SK-N-SH (cell line): Measurements from ENCODE around the gene STARD7. TPM values are rescaled to one million over a fixed set of nuclear protein-coding genes. Genes with fewer than 3 reads are reported as not detected.

Source experiments
- CTCF ChIA-PET: fragments of 300-600, 350-600 bp; formaldehyde crosslinking; extraction: SDS; loops from one replicate; lab custom pipeline; 2021; lab: Yijun Ruan, JAX
- POLR2A ChIA-PET: fragments of 350-600 bp; sonication (Branson Sonifier 250); formaldehyde crosslinking; extraction: SDS; loops from one replicate; lab custom pipeline; 2020; ENCODE audit warnings: antibody characterized with exemption, inconsistent platforms; lab: Yijun Ruan, JAX
- DNase-seq: peaks from one replicate; pipeline ENCODE4 v3.0.0; 2012
- H2AFZ ChIP-seq: fragments of 200-600 bp; sonication (generic); 2 replicates; pipeline ENCODE4 v1.8.1; 2016; ENCODE audit warnings: antibody characterized with exemption, mild to moderate bottlenecking, low read depth
- H3F3A ChIP-seq: fragments of 200-600 bp; sonication (generic); replicated peaks from 2 replicates; pipeline ENCODE3; 2016; ENCODE audit warnings: antibody characterized with exemption, mild to moderate bottlenecking; ENCODE audit not compliant: insufficient read depth
- H3K27ac ChIP-seq, 2 experiments: fragments of 200-500 bp in 1 of 2; fragments of 200-600 bp in 1 of 2; sonication (Bioruptor generic) in 1 of 2; sonication (generic), shearing (Covaris generic) in 1 of 2; 2 replicates each; pipeline versions ENCODE4 v1.5.1 to v1.6.1; 2014 to 2016; ENCODE audit warnings: low read depth in 2 of 2, inconsistent platforms in 1 of 2, low read length in 1 of 2, mild to moderate bottlenecking in 1 of 2, mixed read lengths in 1 of 2
- H3K27me3 ChIP-seq: fragments of 200-600 bp; sonication (generic), shearing (Covaris generic); 2 replicates; pipeline ENCODE4 v1.6.1; 2016; ENCODE audit warnings: mixed run types; ENCODE audit not compliant: insufficient read depth
- H3K36me3 ChIP-seq, 2 experiments: fragments of 200-500 bp in 1 of 2; fragments of 200-600 bp in 1 of 2; sonication (Bioruptor generic) in 1 of 2; sonication (generic) in 1 of 2; replicated peaks in 1 of 2; 2 replicates each; pipeline versions ENCODE3 to v1.5.1; 2014 to 2016; ENCODE audit warnings: low read length in 1 of 2, mild to moderate bottlenecking in 1 of 2; ENCODE audit not compliant: insufficient read depth in 2 of 2, control insufficient read depth in 1 of 2
- H3K4me1 ChIP-seq, 2 experiments: fragments of 200-500 bp in 1 of 2; fragments of 200-600 bp in 1 of 2; sonication (Bioruptor generic) in 1 of 2; sonication (generic), shearing (Covaris generic) in 1 of 2; 2 replicates each; pipeline versions ENCODE4 v1.5.1 to v1.6.1; 2014 to 2016; ENCODE audit warnings: low read depth in 1 of 2, low read length in 1 of 2, mixed run types in 1 of 2; ENCODE audit not compliant: insufficient read depth in 2 of 2, control insufficient read depth in 1 of 2
- H3K4me2 ChIP-seq: fragments of 200-600 bp; sonication (generic), shearing (Covaris generic); 2 replicates; pipeline ENCODE4 v1.6.1; 2017; ENCODE audit warnings: mixed run types
- H3K4me3 ChIP-seq, 2 experiments: fragments of 200-500 bp in 1 of 2; fragments of 200-600 bp in 1 of 2; sonication (Bioruptor generic) in 1 of 2; sonication (generic), shearing (Covaris generic) in 1 of 2; 2 replicates each; pipeline versions ENCODE4 v1.5.1 to v1.8.1; 2014 to 2016; ENCODE audit warnings: low read depth in 2 of 2, inconsistent platforms in 1 of 2, low read length in 1 of 2, mild to moderate bottlenecking in 1 of 2, mixed read lengths in 1 of 2, moderate library complexity in 1 of 2
- H3K79me2 ChIP-seq: fragments of 200-600 bp; sonication (generic); 2 replicates; pipeline ENCODE4 v1.8.1; 2017; ENCODE audit warnings: mild to moderate bottlenecking; ENCODE audit not compliant: insufficient read depth
- H3K9ac ChIP-seq: fragments of 200-600 bp; sonication (generic); 2 replicates; pipeline ENCODE4 v1.6.1; 2017; ENCODE audit warnings: mixed run types
- H3K9me2 ChIP-seq: fragments of 200-600 bp; sonication (generic); 2 replicates; pipeline ENCODE4 v1.6.1; 2017; ENCODE audit warnings: mixed run types
- H3K9me3 ChIP-seq: fragments of 200-600 bp; sonication (generic); 2 replicates; pipeline ENCODE4 v1.6.1; 2017; ENCODE audit warnings: mixed run types, mild to moderate bottlenecking, moderate library complexity
- H4K20me1 ChIP-seq: fragments of 200-600 bp; sonication (generic); 2 replicates; pipeline ENCODE4 v1.6.1; 2017; ENCODE audit warnings: mild to moderate bottlenecking, mixed run types; ENCODE audit not compliant: insufficient read depth
- CHD2 ChIP-seq: fragments of 150-350 bp; IDR thresholded peaks from 2 replicates; pipeline ENCODE4 v1.6.1; 2018; ENCODE audit warnings: low read length; ENCODE audit not compliant: partially characterized antibody
- ELF1 ChIP-seq: IDR thresholded peaks from 2 replicates; pipeline ENCODE4 v1.4.0; 2012
- EP300 ChIP-seq, 2 experiments: IDR thresholded peaks; 2 replicates each; pipeline versions ENCODE4 v1.4.0 to v1.6.1; 2012; ENCODE audit warnings: borderline replicate concordance in 1 of 2, low read depth in 1 of 2, low read length in 1 of 2
- FOXJ3 ChIP-seq: sonication (generic); formaldehyde crosslinking; IDR thresholded peaks from 2 replicates; pipeline ENCODE4 v1.5.1; 2020; ENCODE audit warnings: mild to moderate bottlenecking, missing genetic modification reagents
- GABPA ChIP-seq: IDR thresholded peaks from 2 replicates; pipeline ENCODE4 v1.4.0; 2012; ENCODE audit warnings: low read depth, mild to moderate bottlenecking
- GATA2 ChIP-seq: sonication (generic); formaldehyde crosslinking; IDR thresholded peaks from 2 replicates; pipeline ENCODE4 v1.5.0; 2020; ENCODE audit warnings: mild to moderate bottlenecking, missing genetic modification reagents
- MXI1 ChIP-seq: IDR thresholded peaks from 2 replicates; pipeline ENCODE4 v1.6.1; 2012; ENCODE audit warnings: mild to moderate bottlenecking, low read depth, low read length, improper control_type of control experiment
- NFIC ChIP-seq: IDR thresholded peaks from 2 replicates; pipeline ENCODE4 v1.4.0; 2012; ENCODE audit warnings: borderline replicate concordance
- NRF1 ChIP-seq: IDR thresholded peaks from 2 replicates; pipeline ENCODE4 v1.6.1; 2012; ENCODE audit warnings: low read depth, mild to moderate bottlenecking, low read length
- POLR2AphosphoS5 ChIP-seq: IDR thresholded peaks from 2 replicates; pipeline ENCODE4 v1.6.1; 2012; ENCODE audit warnings: low read depth, low read length
- RXRA ChIP-seq: IDR thresholded peaks from 2 replicates; pipeline ENCODE4 v1.4.0; 2012; ENCODE audit warnings: low read depth, mild to moderate bottlenecking, borderline replicate concordance
- SMC3 ChIP-seq: IDR thresholded peaks from 2 replicates; pipeline ENCODE4 v1.6.1; 2012; ENCODE audit warnings: low read depth, low read length, improper control_type of control experiment
- TAF1 ChIP-seq: IDR thresholded peaks from 2 replicates; pipeline ENCODE4 v1.6.1; 2012; ENCODE audit warnings: low read depth, mild to moderate bottlenecking, low read length, moderate library complexity, borderline replicate concordance
- TCF12 ChIP-seq: IDR thresholded peaks from 2 replicates; pipeline ENCODE4 v1.4.0; 2012
- WGBS: methylation state at CpG from one replicate; pipeline ENCODE4 v1.1.6; 2017; ENCODE audit warnings: low lambda C conversion rate; 5-methylcytosine and 5-hydroxymethylcytosine counted together
- polyA plus RNA-seq, 3 experiments: library from polyadenylated mRNA; depleted of rRNA; stranded (reverse); fragments of >200 nt; gene quantifications; 2 replicates each; pipeline ENCODE4 v1.2.3, GENCODE V29; 2012
- TF ChIP-seq, protein P1 (sequence below): fragments of 150-350 bp; IDR thresholded peaks from 2 replicates; pipeline ENCODE4 v1.6.1; 2017; ENCODE audit warnings: antibody characterized with exemption, low read length, low read depth, borderline replicate concordance
- TF ChIP-seq, protein P2 (sequence below): IDR thresholded peaks from 2 replicates; pipeline ENCODE4; 2012
- TF ChIP-seq, protein P3 (sequence below): fragments of 150-350 bp; IDR thresholded peaks from 2 replicates; pipeline ENCODE4 v1.6.1; 2016; ENCODE audit warnings: mild to moderate bottlenecking, low read depth, low read length
- TF ChIP-seq, protein P4 (sequence below): fragments of 200-600 bp; sonication (generic); IDR thresholded peaks from 2 replicates; pipeline ENCODE4 v1.6.1; 2017; ENCODE audit warnings: antibody characterized with exemption, mild to moderate bottlenecking, moderate library complexity
- TF ChIP-seq, protein P5 (sequence below): IDR thresholded peaks from 2 replicates; pipeline ENCODE4 v1.4.0; 2012; ENCODE audit warnings: low read depth

The STARD7 gene
- polyA plus RNA-seq, 1 of the 3 experiments (the other 2 are of a cell fraction), result 36.1 TPM

DNA sequence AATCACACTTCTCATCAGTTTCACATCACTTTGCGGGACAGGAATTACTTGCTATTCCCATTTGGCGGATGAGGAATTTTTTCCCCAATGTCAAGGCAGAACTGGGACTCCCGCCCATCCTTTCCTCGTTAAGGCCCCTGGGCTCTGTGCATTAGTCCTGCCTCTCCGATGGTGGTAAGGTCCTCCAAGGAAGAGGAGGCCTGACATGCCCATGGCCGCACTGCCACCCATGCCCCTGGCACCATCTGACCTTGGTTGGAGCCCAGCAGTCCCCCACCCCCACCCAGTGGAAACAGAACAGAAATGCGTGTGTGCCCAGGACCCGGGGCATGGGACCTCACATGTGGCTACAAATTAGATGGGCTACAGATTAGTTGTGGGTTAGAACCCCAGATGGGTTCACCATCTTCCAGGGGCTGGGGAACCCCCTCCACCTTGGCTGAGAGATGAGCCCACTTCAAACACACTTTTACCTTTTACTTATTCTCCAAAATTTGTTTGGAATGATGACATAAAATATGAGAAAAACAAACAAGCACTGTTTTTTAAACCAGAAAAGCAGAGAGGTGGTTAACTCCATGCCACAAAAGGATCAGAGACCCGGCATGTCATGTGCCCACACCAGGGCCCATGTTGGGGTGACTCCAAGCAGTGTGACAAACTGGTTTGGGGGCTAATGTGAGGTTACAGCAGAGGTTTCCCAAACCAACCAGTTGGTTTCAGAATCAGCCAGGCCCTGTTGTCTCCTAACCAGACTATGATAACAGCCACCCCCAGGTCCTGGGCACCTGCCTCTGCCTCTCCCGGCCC, 52.4 kb downstream of the STARD7 start (continued):
- TF ChIP-seq, protein P1, sequence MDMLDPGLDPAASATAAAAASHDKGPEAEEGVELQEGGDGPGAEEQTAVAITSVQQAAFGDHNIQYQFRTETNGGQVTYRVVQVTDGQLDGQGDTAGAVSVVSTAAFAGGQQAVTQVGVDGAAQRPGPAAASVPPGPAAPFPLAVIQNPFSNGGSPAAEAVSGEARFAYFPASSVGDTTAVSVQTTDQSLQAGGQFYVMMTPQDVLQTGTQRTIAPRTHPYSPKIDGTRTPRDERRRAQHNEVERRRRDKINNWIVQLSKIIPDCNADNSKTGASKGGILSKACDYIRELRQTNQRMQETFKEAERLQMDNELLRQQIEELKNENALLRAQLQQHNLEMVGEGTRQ, result no peak
- TF ChIP-seq CHD2, result no peak
- TF ChIP-seq TAF1, result no peak
- TF ChIP-seq, protein P2, sequence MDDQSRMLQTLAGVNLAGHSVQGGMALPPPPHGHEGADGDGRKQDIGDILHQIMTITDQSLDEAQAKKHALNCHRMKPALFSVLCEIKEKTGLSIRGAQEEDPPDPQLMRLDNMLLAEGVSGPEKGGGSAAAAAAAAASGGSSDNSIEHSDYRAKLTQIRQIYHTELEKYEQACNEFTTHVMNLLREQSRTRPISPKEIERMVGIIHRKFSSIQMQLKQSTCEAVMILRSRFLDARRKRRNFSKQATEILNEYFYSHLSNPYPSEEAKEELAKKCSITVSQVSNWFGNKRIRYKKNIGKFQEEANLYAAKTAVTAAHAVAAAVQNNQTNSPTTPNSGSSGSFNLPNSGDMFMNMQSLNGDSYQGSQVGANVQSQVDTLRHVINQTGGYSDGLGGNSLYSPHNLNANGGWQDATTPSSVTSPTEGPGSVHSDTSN, result no peak
- TF ChIP-seq RXRA, result no peak

DNA sequence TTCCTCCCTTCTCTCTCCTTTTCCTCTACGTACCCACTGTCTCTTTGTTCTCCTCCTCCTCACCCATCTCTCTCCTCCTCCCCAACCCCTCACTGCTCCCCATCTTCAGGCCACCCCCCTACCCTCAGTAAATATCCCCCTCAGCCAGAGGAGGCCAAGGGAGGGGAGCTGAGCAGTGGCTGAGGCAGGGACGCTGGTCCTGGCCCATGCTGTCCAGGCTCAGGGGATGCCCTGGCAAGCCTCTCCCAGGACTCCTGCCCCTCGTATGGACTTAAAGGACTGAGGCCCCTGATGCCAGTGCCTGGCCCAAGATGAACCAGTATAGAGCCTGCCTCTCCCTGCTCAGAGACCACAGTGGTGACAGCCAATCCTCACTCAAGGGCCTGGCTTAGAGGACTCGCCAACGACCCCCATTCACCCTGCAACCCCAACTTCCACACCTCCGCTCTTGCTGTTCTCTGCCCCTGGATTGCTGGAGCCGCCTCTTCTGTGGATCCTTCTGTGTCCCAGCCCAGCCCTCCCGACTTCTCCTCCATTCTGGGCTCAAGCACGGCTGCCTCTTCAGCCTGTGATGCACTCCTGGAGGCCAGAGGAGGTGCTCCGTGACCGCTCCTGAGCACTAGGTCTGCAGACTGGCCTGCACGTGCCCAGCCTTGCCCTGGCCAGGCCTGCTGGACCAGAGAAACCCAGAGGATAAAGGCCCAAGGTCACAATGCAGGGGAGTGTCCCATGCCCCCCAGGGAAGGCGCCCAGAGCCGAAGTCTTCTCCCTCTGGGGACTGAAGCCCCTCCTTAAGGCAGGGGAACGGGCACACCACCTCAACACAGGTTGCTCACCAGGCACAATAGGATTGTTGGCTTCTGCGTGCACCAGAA, 53.9 kb downstream of the STARD7 start:
- no peak for DNase-seq
- Histone ChIP-seq H3K36me3 (no peaks in the 10 kb centered on the region), H3K79me2 (no peaks in the 10 kb centered on the region), H3K4me1 (peaks cover 0 to 11% of the 10 kb centered on the region in 2 experiments; a peak in 1 of 4 replicates), H4K20me1 (no peaks in the 10 kb centered on the region), H3K9me2 (no peaks in the 10 kb centered on the region), H3K9ac (no peak overlapping the region), H3K9me3 (no peaks in the 10 kb centered on the region), H3K4me2 (no peak overlapping the region), H3F3A (no peaks in the 10 kb centered on the region), H2AFZ (no peak overlapping the region), H3K27me3 (no peaks in the 10 kb centered on the region), H3K27ac (no peak overlapping the region), H3K4me3 (no peak overlapping the region)
- ChIA-PET POLR2A (no interaction called here), CTCF (interaction anchor here (1.3 to 7.0 kb wide), 3 partner anchors 16 to 20 kb away, joined by 7 to 49 read pairs (median 18); partner anchors contain the start of gene ASTL)
- 79% methylated on average over 12 of the region's 16 CpGs for WGBS
- no peak for TF ChIP-seq SMC3
- TF ChIP-seq POLR2AphosphoS5, result no peak
- TF ChIP-seq, protein P3, sequence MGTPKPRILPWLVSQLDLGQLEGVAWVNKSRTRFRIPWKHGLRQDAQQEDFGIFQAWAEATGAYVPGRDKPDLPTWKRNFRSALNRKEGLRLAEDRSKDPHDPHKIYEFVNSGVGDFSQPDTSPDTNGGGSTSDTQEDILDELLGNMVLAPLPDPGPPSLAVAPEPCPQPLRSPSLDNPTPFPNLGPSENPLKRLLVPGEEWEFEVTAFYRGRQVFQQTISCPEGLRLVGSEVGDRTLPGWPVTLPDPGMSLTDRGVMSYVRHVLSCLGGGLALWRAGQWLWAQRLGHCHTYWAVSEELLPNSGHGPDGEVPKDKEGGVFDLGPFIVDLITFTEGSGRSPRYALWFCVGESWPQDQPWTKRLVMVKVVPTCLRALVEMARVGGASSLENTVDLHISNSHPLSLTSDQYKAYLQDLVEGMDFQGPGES, result no peak
- TF ChIP-seq GATA2 (CRISPR knock-in tag), result no peak
- TF ChIP-seq, protein P2, result no peak
- no peak for TF ChIP-seq MXI1
- TF ChIP-seq EP300 (IDR thresholded peaks at IDR 0.05; ENCODE audit: borderline replicate concordance in 1 of 2, low read depth in 1 of 2, low read length in 1 of 2), result no peak
- TF ChIP-seq TCF12, result no peak
- TF ChIP-seq NRF1, result no peak
- TF ChIP-seq, protein P4, sequence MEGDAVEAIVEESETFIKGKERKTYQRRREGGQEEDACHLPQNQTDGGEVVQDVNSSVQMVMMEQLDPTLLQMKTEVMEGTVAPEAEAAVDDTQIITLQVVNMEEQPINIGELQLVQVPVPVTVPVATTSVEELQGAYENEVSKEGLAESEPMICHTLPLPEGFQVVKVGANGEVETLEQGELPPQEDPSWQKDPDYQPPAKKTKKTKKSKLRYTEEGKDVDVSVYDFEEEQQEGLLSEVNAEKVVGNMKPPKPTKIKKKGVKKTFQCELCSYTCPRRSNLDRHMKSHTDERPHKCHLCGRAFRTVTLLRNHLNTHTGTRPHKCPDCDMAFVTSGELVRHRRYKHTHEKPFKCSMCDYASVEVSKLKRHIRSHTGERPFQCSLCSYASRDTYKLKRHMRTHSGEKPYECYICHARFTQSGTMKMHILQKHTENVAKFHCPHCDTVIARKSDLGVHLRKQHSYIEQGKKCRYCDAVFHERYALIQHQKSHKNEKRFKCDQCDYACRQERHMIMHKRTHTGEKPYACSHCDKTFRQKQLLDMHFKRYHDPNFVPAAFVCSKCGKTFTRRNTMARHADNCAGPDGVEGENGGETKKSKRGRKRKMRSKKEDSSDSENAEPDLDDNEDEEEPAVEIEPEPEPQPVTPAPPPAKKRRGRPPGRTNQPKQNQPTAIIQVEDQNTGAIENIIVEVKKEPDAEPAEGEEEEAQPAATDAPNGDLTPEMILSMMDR, result no peak
- TF ChIP-seq, protein P5, sequence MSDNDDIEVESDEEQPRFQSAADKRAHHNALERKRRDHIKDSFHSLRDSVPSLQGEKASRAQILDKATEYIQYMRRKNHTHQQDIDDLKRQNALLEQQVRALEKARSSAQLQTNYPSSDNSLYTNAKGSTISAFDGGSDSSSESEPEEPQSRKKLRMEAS, result no peak
- TF ChIP-seq ELF1, result no peak
- no peak for TF ChIP-seq RXRA
- TF ChIP-seq NFIC, result no peak
- no peak for TF ChIP-seq FOXJ3 (CRISPR knock-in tag)
- no peak for TF ChIP-seq GABPA
